Measurements from ENCODE around the gene PTBP2.

DNA sequence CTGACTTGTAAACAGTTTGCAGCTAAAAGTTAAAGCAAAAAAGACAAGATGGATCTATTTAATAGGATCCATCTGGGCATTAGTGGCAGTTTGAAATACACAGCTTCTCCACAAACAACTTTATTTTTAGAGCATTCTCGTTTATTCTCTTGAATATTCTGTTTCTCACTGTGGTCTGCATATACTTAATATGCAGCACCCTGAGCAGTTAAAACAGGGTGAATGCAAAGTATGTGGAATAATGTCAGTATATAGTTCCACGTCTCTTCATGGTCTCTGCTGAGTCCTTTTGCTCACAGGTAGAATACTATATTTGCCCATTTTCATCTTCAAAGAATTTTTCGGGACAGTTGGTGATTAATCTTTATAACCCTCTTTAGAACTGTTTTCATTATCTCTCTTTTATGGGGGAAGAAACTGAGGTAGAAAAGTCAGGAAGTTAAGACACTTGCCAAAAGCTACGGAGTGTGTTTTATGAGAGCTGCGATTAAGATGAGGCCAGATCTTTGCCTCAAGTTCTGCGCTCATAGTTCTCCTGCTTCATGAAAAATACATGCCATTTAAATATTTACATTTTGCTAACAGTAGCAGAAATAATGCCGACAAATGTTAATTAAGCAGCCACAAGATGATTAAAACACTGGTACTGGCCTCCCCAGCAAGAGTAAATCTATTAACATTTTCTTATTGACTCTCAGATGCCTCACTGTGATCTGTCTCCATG lies 115.6 kb downstream of the PTBP2 start:
- TF ChIP-seq EZH2 (IDR thresholded peaks at IDR 0.05; ENCODE audit: low read depth, low read length, severe bottlenecking) (no peak), POLR2A (IDR thresholded peaks at IDR 0.05; ENCODE audit: control extremely low read depth in 1 of 2, low read depth in 2 of 2, low read length in 2 of 2) (no peak), KDM5A (IDR thresholded peaks at IDR 0.05; ENCODE audit: low read length) (no peak), RNF2 (IDR thresholded peaks at IDR 0.05; ENCODE audit: borderline replicate concordance, low read depth, low read length, missing control alignments, poor library complexity, severe bottlenecking) (no peak), EGR1 (IDR thresholded peaks at IDR 0.05; ENCODE audit: borderline replicate concordance, low read depth, low read length) (no peak), SRF (IDR thresholded peaks at IDR 0.05; ENCODE audit: low read depth, low read length) (no peak), POLR2AphosphoS5 (IDR thresholded peaks at IDR 0.05; ENCODE audit: low read depth, low read length) (no peak), ZNF274 (IDR thresholded peaks at IDR 0.05; ENCODE audit: borderline replicate concordance, extremely low read depth, low read length) (no peak), RXRA (IDR thresholded peaks at IDR 0.05; ENCODE audit: insufficient read depth, low read depth, low read length) (no peak), CEBPB (IDR thresholded peaks at IDR 0.05; ENCODE audit: low read depth, low read length) (no peak), EP300 (IDR thresholded peaks at IDR 0.05; ENCODE audit: borderline replicate concordance in 1 of 2, low read depth in 2 of 2, low read length in 2 of 2) (no peak)
- TF ChIP-seq, protein P1, sequence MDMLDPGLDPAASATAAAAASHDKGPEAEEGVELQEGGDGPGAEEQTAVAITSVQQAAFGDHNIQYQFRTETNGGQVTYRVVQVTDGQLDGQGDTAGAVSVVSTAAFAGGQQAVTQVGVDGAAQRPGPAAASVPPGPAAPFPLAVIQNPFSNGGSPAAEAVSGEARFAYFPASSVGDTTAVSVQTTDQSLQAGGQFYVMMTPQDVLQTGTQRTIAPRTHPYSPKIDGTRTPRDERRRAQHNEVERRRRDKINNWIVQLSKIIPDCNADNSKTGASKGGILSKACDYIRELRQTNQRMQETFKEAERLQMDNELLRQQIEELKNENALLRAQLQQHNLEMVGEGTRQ (IDR thresholded peaks at IDR 0.05; ENCODE audit: low read length): no peak
- TF ChIP-seq, protein P2, sequence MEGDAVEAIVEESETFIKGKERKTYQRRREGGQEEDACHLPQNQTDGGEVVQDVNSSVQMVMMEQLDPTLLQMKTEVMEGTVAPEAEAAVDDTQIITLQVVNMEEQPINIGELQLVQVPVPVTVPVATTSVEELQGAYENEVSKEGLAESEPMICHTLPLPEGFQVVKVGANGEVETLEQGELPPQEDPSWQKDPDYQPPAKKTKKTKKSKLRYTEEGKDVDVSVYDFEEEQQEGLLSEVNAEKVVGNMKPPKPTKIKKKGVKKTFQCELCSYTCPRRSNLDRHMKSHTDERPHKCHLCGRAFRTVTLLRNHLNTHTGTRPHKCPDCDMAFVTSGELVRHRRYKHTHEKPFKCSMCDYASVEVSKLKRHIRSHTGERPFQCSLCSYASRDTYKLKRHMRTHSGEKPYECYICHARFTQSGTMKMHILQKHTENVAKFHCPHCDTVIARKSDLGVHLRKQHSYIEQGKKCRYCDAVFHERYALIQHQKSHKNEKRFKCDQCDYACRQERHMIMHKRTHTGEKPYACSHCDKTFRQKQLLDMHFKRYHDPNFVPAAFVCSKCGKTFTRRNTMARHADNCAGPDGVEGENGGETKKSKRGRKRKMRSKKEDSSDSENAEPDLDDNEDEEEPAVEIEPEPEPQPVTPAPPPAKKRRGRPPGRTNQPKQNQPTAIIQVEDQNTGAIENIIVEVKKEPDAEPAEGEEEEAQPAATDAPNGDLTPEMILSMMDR (IDR thresholded peaks at IDR 0.05; ENCODE audit: control extremely low read depth in 1 of 3, insufficient read depth in 1 of 3, low read depth in 1 of 3, low read length in 3 of 3): no peak
- TF ChIP-seq, protein P3, sequence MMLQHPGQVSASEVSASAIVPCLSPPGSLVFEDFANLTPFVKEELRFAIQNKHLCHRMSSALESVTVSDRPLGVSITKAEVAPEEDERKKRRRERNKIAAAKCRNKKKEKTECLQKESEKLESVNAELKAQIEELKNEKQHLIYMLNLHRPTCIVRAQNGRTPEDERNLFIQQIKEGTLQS (IDR thresholded peaks at IDR 0.05; ENCODE audit: insufficient read depth, low read depth, low read length): no peak

All from H1 (cell line).